Measurements from ENCODE around the gene PGLYRP2.

Gene PGLYRP2

DNA sequence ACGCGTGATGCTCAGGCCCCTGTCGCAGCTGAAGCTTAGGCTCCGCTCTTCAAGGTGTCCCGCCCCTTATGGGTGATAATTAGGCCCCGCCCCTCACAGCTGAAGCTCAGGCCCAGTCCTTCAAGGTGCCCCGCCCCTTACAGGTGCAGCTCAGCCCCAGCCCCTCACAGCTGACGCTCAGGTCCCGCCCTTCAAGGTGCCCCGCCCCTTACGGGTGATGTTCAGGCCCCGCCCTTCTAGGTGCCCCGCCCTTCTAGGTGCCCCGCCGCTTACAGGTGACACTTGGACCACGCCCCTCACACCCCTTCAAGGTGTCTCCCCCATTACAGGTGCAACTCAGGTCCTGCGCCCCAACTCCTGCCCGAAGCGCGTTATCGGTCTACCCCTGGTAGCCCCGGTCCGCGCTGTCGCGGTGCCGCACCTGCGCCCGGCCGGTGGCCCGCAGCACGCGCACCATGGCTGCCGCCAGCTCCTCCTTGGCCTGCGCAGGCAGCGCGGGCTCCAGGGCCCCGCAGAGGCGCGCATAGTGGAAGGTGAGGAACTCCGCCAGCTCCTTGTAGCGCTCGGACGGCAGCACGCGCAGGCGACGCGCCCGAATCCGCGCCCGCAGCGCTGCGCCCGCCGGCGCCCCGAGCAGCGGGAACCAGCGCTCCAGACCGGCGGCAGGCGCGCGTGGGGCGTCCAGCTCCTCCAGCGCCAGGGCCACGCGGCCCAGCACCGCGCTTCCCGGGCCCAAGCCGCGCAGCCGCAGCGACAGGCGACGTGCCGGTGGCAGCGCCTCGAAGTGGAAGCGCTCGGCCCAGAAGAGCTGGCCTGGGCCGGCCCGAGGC lies 22.2 kb downstream of the PGLYRP2 start:
- DNase-seq (ENCODE audit: insufficient read length, low spot score) (no peak), FAIRE-seq (no peak)

DNA sequence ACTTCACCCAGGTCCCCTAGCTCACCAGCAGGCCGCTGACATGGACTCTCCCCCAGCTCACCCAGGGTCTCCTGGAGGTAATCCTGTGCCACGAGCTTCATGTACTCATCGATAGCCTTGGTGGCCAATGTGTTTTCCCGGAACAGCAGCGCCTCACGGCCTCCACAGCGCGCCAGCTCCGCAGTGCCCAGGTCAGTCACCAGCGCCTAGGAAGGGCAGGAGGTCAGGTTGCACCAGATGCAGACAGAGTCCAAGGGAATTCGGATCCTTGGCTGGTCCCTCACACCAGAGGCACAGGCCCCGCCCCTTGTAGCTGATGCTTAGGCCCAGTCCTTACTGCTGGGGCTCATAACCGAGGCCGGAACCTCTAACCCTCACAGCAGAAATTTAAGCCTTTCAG lies 22.9 kb downstream of the PGLYRP2 start:
- DNase-seq (ENCODE audit: insufficient read length, low spot score) (no peak), FAIRE-seq (no peak)

DNA sequence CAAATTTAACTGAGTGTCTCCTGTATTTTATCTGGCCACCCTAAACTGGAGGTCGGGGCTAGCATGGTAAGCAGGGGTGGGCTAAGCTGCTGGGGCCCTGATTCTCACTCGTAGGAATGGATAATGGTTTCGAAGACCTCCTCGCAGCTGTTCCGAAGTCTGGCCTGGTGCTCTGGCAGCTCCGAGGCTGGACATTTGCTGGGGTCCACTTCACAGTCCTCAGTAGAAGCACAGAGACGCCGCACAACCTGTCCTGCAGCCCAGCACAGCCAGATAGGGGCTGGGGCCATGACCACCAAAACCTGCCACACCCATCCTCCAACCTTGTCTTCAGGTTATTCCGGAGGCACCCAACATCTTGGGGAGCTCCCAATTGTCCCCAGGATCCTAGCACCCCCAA lies 23.3 kb downstream of the PGLYRP2 start:
- no peak for FAIRE-seq

DNA sequence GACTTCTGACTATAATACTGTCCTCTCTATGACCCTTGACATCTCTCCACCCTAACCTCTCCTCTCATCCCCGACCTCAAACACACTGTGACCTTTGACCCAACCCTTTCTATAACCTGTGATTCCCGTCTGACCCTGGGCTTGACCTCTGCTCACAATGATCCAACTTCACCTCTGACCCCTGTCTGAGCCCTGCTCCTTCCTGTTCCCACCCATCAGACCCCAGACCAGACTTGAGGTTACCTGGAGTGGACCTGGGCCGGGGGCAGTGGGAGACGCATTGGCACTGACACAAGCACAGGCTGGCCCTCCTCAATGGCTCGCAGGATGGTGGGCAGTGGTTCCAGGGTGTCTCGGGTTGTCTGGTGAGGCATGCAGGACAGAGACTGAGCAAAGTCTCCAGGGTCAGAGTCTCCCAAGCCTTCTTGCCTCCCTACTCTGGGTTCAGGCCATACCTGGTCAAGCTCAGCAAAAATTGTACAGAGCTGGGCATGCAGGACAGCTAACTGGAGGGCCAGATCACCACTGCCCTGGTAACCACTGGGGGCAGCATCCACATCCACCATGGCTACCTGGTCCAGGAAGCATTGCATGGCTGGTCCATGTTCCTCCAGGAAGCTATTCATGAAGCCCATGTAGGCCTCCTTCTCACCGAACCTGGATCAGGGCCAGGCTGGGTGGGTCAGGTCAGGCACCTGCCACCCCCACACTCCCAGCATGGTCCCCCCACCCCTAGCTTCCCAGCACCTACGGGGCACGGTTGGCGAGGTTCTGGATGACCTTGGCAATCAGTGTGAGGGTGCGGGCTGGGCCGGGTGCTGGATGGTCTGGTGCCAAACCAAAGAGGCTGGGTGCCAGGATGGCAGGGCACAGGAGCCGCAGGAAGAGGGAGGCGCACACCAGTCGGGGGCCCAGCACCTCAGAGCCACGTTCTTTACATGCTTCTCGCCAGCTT lies 25.1 kb downstream of the PGLYRP2 start:
- FAIRE-seq (no peak), DNase-seq (ENCODE audit: insufficient read length, low spot score) (no peak)

More for the DNA sequence above, 23.3 kb downstream of the PGLYRP2 start:
- DNase-seq (ENCODE audit: insufficient read length, low spot score), result no peak

DNA sequence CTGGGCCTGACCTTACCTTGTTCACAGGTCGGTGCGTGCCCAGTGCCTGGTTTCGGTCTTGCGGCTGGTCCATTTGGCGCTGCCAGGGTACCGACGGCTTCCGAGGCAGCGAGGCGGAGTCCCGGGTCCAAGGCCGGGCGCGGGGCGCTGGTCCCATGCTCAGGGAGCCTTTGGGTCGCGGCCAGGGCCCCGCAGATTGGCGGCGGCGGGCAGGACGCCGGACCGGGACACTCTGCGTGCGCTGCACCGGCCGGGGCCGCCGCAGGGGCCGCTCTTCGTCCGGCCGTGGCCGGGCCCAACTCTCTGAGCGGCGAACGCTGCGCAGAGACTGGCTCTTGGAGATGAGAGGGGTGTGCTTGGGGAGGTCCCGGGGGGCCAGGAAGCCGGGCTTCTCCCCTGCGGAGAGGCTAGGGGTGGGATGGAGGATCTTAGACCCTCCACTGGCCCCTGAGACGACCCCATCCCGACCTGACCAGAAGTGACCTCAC lies 26.2 kb downstream of the PGLYRP2 start:
- FAIRE-seq (no peak), DNase-seq (ENCODE audit: insufficient read length, low spot score) (no peak)

DNA sequence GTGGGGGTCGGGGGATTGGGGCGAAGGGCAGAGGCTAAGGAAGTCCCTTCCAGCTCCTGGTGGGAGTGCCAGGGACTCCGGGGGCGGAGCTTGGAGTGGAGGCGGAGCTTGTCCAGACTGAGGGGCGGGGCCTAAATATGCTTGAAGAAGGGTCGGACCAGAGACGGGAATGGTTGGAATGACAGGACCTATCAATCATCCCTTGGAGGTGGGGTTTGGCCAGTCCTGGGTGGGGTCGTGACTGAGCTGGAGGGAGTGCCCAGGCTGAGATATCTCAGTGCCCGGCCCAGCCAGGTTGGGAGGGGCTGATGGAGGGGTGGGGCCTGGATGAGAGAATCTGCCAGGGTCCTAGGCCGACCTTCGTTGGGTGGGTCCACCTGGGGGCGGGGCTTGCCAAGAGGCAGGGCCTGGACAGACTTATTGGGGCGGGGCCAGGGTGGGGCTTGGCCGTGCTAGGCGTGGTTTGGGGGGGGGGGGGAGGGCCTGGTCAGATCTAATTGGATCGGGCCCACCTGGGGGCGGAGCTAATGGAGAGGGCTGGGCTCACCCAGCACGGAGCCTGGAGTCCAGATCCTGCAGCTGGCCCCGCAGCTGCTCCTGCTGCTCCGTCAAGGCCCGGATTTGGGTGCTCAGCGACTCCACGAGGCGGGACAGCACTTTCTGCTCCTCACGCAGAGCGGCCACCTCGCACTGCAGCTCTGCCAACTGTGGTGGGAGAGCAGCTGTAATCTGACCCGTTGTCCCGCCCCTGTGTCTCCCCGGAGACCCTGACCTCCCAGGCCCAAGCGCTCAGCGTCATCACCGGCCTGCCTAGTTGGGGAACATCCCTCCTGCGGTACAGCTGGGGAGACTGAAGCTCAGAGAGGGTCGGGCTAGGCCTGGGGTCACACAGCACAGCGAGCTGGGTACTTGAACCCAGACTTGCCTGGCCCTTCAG lies 26.9 kb downstream of the PGLYRP2 start:
- DNase-seq (ENCODE audit: insufficient read length, low spot score) (peak; percentile 58), FAIRE-seq (no peak)

DNA sequence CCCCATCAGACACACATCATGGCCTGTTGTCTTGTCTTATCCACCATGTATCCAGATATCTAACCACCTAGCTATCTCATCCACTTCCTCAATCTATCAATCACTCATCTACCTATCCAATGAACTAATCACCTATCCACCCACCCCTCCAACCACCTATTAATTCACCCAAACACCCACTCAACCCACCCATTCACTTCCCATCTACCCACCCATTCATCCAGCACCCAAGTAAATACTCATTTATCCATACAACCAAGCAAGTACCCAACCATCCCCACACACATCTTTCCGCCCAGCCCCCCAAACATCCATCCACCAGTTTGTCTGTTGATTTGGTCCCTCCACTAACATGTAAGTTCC lies 28.8 kb downstream of the PGLYRP2 start:
- peak; percentile 65 for FAIRE-seq
- DNase-seq (ENCODE audit: insufficient read length, low spot score), result no peak

DNA sequence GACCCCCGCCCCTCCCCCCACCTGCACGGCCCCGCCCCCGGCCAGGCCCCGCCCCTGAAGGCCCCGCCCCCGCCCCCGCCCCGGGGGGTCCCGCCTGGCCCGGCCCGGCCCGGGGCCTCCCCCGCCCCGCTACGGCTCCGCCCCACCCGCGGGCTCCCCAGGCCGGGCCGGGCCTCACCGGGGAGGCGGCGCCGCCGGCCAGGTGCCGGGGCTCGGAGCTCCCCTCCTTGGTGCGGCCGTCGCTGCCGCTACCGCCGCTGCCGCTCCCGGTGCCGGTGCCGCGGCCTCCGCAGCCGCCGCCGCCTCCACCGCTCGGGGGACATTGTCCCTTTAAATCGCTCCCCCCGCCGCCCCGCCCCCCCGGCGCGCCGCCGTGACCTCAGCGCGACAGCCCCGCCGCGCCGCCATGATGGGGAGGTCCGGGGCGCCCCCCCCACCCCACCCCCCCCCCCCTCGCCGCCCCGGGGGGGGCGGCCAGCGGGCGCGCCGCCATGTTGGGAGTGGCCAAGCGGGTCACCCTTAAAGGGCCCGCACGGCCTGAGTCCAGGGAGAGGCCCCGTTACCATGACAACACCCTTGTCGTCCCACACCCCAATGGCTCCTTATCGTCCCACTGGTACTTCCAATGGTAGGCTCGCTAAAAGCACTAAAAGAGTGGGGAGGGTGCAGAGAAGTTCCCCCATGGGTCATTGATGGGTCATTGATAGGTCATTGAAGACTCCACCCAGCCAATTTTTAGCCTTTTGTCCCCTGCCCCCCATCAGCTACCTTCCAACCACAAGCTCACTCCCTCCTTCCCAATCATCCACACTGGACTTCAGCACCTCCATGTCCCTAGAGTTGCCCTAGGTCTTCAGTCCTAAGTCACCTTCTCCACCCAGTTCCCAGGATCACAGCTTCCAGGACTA lies 29.4 kb downstream of the PGLYRP2 start, which contains the start of gene WIZ:
TSS of gene WIZ (minus strand) at position 337 of the 908 bp plus-strand sequence. CDS start 1,649 bp downstream, outside the sequence.
- DNase-seq (ENCODE audit: insufficient read length, low spot score), result peak; percentile 82

DNA sequence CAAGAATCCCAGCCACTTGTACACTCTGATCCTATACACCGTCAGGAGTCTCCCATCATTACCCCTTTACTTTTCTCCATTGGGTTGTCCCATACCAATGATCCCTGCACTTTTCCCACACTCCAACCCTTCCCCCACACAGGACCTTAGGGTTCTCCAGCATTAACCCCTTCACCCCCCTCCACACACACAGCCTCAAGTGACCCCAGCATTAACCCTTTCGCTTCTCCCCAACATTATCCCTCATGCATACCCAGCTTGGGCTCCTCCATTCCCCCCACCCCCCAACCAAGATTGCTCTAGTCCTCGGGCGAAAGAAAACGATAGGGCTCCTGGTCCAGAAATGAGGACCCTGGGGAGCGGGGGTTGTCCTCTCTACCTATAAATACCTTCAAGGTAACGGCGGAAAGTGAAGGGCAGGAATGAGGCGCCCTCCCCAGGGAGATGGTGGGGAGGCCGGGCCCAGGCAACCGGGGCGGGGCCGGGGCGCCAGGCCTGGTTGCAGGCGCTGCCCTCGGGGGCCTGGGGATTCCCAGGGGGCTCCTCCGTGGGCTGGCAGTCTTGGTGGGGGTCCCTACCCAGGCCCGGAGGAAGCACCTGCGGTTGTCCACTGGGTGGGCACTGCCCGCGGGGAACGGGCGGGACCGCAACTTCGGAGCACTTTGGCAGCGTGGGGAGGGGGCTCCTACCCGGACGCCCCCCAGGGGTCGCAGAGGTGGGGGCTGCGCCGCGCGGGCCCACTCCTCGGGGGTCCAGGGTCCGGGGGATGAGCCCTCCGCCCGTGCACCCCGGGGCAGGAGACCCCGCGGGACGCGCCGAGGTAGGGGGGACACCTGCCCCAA lies 30.3 kb downstream of the PGLYRP2 start:
- no peak for FAIRE-seq
- no peak for DNase-seq (ENCODE audit: insufficient read length, low spot score)

More for the DNA sequence above, 29.4 kb downstream of the PGLYRP2 start, which contains the start of gene WIZ:
- no peak for FAIRE-seq

DNA sequence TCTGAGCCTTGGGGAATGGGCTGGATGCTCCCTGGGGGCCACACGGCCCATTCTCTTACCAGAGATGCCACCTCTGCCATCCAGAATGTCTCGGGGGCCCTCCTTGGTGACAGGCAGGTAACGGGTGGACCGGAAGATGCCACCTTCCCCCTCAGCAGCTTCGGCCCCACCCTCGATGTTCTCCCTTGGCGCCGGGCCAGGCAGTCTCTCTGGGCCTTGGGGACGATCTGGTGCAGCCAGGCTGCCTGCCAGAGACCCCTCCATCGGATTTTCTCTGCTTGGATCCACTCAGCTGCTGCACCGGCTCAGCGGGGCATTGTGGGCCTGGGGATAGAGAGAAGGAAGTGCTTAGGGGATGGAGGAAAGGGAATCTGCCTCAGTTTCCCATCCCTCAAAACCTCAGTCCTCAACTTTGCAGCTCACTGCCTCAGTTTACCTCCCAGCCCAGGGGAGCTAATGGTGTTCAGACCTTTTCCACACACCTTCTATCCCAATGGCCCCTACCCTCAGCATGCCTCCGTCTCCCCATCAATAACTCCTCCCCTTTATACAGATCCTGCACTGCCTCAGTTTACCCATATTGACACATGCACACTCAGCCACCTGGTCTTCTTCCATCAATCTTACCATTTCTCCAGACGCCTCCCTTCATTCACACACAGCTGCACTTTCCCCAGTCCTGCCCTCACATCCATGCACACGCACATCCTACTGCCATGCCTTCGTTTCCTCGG lies 31.1 kb downstream of the PGLYRP2 start:
- no peak for DNase-seq (ENCODE audit: insufficient read length, low spot score)
- FAIRE-seq, result peak; percentile 51

DNA sequence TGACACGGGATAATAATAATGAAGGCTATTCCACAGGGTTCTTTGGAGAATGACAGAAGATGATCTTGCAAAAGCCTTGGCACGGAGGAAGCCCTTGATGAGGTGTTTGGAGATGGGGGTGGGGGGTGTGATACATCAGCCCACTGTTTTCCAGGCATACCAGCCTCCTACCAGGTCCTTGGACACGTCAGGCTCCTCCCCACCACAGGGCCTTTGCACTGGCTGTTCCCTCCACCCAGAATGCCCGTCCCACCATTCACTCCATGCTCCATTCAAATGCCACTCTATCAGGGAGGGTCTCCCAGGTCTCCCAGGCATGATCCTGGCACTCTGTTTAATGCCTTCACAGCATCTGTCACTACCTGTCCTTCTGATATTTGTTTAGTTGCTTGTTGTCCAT lies 32.2 kb downstream of the PGLYRP2 start:
- FAIRE-seq (no peak), DNase-seq (ENCODE audit: insufficient read length, low spot score) (no peak)

DNA sequence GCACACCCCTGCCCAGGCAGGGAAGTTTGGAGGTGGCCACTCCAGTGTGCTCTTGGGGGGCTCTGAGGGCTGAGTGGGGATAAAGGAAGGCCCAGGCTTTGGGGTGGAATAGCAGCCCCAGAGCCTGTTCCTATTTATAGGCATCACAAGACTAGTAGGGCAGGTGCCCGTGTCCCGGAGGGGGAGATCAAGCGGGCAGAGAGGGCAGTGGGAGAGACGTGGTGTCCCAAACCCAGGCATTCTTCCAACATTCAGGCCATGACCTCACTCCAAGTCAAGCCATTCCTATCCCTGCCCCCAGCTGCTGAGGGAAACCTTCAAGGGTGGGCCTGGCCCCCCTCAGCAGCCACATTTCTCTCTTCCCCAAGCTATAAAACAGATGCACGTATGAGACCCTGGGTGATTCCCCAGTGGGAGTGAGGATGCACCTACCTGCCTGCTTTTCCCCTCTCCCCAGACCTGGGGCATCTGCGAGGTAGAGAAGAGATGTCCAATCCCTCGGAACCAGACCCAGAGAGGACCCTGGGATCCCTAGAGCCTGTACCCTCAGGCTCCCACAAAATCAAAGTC lies 33.4 kb downstream of the PGLYRP2 start:
- no peak for DNase-seq (ENCODE audit: insufficient read length, low spot score)
- FAIRE-seq, result no peak

DNA sequence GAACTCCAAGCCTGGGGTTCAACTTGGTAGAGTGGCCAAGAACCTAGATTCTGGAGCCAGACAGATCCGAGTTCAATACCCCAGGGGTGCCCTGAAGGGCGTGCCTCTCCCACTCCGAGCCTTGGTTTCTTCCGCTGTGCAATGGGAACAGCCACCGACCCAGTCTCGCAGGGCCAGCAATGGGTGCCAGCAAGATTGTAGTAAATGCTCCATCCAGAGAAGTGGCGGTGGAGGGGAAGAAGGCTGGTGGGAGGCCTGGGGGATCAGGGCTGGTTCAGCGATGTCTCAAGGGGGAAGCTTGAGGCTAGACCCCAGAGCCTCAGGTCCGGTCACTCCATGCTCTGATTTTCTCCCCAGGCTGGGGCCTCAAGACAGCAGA lies 34.1 kb downstream of the PGLYRP2 start:
- FAIRE-seq, result no peak
- DNase-seq (ENCODE audit: insufficient read length, low spot score), result no peak

DNA sequence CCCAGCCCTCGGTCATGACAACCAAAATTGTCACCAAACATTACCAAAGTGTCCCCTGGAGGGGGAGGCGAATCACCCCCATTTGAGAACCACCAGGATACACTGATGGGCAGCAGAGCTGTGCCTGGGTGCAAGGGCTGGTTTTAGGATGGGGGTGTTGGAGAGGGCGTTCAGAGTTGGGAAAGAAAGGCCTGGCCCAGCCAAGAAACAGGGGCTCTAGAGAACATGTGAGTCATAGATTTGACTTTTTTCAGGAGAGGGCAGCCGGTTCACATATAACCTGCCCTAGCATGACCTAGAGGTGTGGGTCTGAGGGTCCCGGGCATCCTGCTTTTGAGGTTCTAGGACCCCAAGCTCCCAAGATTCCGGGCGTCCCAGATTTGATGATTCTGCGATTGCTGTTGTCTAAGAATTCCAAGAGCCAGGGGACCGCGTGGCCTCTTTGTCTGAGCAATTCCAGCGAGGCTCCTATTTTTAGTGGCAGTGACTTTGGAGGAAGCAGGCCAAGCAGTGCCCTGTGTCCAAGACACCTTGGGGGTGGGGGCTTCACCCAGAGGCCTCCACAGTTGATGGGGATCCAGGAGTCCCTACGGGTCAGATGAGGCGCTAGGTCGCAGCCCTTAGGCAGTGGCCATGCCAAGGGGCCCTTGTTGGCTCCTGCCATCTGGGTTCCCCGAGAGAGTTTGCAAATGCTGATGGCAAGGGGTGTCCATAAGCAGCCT lies 34.6 kb downstream of the PGLYRP2 start:
- no peak for FAIRE-seq

DNA sequence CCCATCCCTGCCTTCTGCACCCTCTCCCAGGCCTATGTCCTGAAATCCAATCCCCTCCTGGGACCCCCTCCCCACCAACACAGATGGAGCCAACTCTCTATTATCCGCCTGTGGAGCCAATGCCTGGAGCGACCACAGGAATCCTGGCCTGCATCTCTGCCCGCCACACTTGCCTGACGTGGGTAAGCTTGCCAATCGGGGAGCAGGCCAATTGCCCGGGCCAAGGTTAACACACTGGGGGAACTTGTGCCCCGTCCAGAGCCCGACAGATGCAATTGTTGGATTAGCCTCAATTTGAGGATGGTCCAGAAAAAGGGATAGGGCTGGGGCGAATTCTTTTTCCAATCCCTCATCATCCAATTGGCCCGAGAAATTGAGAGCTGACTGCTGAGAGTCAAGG lies 35.5 kb downstream of the PGLYRP2 start:
- no peak for FAIRE-seq
- no peak for DNase-seq (ENCODE audit: insufficient read length, low spot score)

More for the DNA sequence above, 34.6 kb downstream of the PGLYRP2 start:
- DNase-seq (ENCODE audit: insufficient read length, low spot score), result no peak

DNA sequence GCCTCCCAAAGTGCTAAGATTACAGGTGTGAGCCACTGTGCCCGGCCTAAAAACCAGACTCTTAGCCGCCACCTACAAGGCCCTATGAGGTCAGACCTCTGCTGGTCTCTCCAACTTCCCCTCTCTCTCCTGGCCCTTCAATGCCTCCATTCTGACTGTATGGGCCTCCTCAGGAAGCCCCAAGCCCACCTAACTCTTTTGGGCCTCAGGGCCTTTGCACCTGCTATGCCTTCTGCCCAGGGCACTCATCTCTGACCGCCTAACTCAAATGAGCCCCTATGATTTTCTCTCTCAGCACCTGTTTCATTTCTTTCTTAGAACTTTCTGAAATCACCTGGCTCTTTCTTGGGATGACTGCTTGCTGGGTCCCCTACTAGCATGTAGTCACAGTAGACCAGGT lies 36.0 kb downstream of the PGLYRP2 start:
- no peak for FAIRE-seq

More for the DNA sequence above, 36.0 kb downstream of the PGLYRP2 start:
- no peak for DNase-seq (ENCODE audit: insufficient read length, low spot score)
